ENCODE measurements around the gene PKN2.

Gene PKN2

GRCh38 chr1:88883156-88883555 lies 199.1 kb downstream of the PKN2 start:
- no peak for TF ChIP-seq CTCF (IDR thresholded peaks at IDR 0.05; ENCODE audit: low read depth, low read length)
- H3K4me3 ChIP-seq (replicated peaks in 1 of 2; ENCODE audit: low read depth in 2 of 2, low read length in 2 of 2) = no peak overlapping the region
- peak in 1 of 2 donors; percentile 13 for DNase-seq (ENCODE audit: low read depth in 2 of 2)
